A549 (cell line): ENCODE results near the gene CCDC38.

Experiments
- CBX2 ChIP-seq: fragments of 200-600 bp; sonication (generic); IDR thresholded peaks from 2 replicates; pipeline ENCODE4 v1.6.1; 2016; ENCODE audit warnings: low read depth, mild to moderate bottlenecking, borderline replicate concordance
- EHMT2 ChIP-seq: fragments of 200-600 bp; sonication (generic); IDR thresholded peaks from 2 replicates; pipeline ENCODE4 v1.6.1; 2016; ENCODE audit warnings: antibody characterized with exemption, low read depth, mild to moderate bottlenecking, moderate library complexity
- POLR2A ChIP-seq: IDR thresholded peaks from 2 replicates; pipeline ENCODE4 v1.6.1; 2012; ENCODE audit warnings: mild to moderate bottlenecking, low read length
- TF ChIP-seq, protein P1 (sequence below): fragments of 150-350 bp; IDR thresholded peaks from 2 replicates; pipeline ENCODE4 v1.6.1; 2014; ENCODE audit warnings: low read depth, mild to moderate bottlenecking, low read length
- TF ChIP-seq, protein P2 (sequence below): fragments of 450-650 bp; IDR thresholded peaks from 2 replicates; pipeline ENCODE4 v1.6.1; 2014; ENCODE audit warnings: antibody characterized with exemption
- TF ChIP-seq, protein P3 (sequence below): fragments of 200-600 bp; sonication (generic); IDR thresholded peaks from 2 replicates; pipeline ENCODE4 v1.6.1; 2016; ENCODE audit warnings: antibody characterized with exemption, mild to moderate bottlenecking, moderate library complexity
- TF ChIP-seq, protein P4 (sequence below): fragments of >200 bp; sonication (Bioruptor Twin); formaldehyde crosslinking; IDR thresholded peaks from 3 replicates; pipeline ENCODE4 v1.5.1; 2016
- TF ChIP-seq, protein P5 (sequence below): IDR thresholded peaks from 2 replicates; pipeline ENCODE4 v1.6.1; 2012

DNA sequence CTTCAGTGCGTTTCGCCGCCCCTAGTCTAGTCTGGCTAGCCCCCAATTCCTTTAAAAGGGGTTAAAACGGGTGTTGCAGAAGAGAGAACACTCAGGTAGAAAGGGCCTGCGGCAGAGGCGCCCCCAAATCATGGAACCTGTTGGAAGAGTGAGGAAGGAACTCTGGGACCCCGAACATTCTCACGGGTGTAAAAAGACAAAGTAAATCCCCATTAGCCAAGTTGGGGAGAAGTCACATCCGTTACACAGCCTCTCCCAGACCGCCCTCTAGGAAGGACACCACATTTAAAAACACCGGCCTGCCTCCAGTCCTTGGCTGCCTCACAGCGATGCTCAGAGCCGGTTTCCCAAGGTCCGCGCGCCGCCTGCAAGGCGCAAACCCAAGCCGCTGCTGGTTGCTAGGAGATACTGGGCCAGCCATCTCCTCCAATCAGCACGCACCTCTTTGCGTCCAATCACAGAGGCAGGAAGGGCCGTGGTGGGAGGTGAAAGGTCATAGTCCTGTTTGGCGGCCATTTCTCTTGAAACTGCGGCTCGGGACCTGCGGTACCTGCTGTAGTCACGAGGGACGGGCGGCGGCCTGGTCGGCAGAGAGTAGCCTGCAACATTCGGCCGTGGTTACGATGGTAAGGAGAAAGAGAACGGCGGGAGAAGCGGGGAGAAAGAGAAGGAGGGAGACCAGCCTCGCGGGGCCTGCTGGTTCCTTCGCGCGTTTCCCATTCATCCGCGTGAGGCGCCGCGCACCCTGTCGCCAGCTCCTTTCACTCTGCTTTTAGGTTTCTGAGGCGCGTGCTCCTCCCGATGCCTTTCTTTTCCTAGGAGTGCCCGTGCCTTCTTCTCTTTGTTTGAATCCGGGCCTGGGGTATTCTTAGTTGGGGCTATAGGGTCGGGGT, 83.7 kb downstream of the CCDC38 start, which contains the start of gene SNRPF:
- TF ChIP-seq, protein P1, sequence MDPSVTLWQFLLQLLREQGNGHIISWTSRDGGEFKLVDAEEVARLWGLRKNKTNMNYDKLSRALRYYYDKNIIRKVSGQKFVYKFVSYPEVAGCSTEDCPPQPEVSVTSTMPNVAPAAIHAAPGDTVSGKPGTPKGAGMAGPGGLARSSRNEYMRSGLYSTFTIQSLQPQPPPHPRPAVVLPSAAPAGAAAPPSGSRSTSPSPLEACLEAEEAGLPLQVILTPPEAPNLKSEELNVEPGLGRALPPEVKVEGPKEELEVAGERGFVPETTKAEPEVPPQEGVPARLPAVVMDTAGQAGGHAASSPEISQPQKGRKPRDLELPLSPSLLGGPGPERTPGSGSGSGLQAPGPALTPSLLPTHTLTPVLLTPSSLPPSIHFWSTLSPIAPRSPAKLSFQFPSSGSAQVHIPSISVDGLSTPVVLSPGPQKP: no peak
- TF ChIP-seq, protein P2, sequence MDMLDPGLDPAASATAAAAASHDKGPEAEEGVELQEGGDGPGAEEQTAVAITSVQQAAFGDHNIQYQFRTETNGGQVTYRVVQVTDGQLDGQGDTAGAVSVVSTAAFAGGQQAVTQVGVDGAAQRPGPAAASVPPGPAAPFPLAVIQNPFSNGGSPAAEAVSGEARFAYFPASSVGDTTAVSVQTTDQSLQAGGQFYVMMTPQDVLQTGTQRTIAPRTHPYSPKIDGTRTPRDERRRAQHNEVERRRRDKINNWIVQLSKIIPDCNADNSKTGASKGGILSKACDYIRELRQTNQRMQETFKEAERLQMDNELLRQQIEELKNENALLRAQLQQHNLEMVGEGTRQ: peak; percentile 47; the same call in 1 of the 2 replicates
- TF ChIP-seq, protein P3, sequence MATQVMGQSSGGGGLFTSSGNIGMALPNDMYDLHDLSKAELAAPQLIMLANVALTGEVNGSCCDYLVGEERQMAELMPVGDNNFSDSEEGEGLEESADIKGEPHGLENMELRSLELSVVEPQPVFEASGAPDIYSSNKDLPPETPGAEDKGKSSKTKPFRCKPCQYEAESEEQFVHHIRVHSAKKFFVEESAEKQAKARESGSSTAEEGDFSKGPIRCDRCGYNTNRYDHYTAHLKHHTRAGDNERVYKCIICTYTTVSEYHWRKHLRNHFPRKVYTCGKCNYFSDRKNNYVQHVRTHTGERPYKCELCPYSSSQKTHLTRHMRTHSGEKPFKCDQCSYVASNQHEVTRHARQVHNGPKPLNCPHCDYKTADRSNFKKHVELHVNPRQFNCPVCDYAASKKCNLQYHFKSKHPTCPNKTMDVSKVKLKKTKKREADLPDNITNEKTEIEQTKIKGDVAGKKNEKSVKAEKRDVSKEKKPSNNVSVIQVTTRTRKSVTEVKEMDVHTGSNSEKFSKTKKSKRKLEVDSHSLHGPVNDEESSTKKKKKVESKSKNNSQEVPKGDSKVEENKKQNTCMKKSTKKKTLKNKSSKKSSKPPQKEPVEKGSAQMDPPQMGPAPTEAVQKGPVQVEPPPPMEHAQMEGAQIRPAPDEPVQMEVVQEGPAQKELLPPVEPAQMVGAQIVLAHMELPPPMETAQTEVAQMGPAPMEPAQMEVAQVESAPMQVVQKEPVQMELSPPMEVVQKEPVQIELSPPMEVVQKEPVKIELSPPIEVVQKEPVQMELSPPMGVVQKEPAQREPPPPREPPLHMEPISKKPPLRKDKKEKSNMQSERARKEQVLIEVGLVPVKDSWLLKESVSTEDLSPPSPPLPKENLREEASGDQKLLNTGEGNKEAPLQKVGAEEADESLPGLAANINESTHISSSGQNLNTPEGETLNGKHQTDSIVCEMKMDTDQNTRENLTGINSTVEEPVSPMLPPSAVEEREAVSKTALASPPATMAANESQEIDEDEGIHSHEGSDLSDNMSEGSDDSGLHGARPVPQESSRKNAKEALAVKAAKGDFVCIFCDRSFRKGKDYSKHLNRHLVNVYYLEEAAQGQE: no peak
- TF ChIP-seq CBX2 (no peak), POLR2A (peak; percentile 74), EHMT2 (no peak)
- TF ChIP-seq, protein P4, sequence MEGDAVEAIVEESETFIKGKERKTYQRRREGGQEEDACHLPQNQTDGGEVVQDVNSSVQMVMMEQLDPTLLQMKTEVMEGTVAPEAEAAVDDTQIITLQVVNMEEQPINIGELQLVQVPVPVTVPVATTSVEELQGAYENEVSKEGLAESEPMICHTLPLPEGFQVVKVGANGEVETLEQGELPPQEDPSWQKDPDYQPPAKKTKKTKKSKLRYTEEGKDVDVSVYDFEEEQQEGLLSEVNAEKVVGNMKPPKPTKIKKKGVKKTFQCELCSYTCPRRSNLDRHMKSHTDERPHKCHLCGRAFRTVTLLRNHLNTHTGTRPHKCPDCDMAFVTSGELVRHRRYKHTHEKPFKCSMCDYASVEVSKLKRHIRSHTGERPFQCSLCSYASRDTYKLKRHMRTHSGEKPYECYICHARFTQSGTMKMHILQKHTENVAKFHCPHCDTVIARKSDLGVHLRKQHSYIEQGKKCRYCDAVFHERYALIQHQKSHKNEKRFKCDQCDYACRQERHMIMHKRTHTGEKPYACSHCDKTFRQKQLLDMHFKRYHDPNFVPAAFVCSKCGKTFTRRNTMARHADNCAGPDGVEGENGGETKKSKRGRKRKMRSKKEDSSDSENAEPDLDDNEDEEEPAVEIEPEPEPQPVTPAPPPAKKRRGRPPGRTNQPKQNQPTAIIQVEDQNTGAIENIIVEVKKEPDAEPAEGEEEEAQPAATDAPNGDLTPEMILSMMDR: no peak
- TF ChIP-seq, protein P5, sequence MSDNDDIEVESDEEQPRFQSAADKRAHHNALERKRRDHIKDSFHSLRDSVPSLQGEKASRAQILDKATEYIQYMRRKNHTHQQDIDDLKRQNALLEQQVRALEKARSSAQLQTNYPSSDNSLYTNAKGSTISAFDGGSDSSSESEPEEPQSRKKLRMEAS: peak; percentile 96
